HG02870 (cell line): ENCODE results near the gene ATXN8OS.
"Not testable (repeated sequence)": the region's sequence is repeated elsewhere in the genome, so short reads cannot be mapped to it uniquely, and the experiment has no call there.

Experiments used
- ATAC-seq: cut with Tn5 transposase; IDR thresholded peaks from one replicate; pipeline ENCODE4 v1.9.1; 2021; ENCODE audit warnings: mild to moderate bottlenecking, moderate library complexity; ENCODE audit not compliant: unreplicated experiment

The ATXN8OS gene

DNA sequence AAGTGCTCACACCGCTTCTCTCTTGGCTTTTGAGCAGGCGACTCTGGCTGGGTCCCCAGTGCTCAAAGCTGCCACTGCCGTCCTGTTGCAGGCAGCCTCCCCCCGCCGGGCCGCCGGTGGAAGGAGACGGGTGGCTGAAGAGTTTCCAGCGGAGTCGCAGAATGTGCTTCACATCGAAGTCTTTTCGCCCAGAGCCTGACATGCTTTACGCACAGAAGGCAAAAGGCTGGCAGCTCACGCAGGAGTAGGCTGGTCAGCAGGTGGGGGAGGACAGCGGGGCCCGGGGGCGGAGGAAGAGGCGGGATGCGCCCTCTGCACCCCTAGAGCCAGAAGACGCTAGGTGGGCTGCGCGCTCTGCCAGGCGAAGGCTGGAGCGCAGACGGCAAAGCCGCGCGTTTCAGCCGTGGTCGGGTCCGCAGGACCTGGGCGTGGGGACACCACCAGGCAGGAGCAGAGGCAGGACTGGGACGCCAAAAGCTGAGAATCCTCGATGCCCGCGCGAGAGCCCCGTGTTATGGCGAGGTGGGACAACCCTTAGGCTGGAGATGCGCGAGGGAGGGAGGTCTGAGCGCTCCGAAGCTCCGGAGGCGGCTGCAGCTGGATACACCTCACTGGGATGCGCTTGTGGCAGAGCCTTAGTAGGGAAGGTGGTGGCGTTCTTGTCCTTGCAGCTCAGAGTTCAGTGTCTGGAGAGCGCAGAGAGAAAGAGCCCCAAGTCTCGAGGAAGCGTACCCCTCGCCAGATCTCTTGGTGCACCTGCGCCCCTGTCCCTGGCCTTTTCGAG lies at the start of gene ATXN8OS:
TSS of gene ATXN8OS (plus strand) at position 329 of the 784 bp plus-strand sequence.
- ATAC-seq: no peak

DNA sequence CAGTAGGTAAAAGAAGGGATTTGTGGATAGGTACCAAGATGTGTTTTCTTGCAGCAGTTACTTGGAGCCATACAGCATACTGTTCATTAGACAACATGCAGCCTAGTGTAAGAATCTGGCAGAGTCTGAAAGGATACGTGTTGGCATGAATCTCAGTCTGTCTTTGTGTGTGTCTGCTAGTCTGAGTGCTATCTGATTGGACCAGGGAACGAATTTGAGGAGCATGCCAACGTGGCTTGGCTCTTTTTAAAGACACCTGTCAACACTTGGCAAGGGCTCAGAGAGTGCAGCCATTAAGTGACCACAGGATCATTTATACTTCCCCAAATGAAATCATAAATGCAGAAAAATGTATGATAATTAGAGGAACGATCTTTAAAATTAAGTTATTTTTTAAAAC lies 27.6 kb upstream of the ATXN8OS start:
- no peak for ATAC-seq

DNA sequence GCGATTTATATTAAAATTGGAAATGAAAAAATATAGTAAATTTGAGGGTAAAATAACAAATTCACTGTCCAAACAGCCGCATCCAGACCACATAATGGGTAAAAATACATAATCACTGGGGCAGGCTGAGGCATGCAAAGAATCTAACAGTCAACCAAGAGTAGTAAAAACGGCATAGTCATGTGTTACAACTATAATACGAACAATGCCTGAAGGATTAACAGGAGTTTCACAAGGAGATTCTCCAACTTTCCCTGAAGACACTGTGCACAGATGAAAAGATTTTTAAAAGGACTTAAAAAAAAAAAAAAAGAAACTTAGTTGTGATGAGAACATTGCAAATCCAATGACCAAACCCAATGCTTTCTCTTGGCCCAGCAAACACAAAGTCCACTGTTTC lies 20.4 kb upstream of the ATXN8OS start:
- ATAC-seq: no peak

DNA sequence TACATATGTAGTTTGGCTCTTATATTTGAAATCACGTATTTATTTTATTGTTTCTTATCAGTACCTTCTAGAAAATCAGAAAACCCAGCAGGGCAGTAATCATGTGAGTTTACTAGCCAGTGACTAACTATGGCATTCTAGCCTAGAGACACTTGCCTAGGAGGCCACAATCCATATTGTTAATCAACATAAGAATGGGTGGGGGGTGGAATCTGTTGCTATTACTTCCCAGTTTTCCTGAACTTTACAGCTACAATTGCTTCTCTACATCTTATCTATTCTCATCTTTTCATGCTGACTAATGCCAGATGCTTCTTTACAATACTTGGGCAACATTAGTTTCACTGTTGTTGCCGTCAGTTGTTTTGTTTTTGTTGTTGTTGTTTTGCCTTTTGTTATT lies 18.7 kb upstream of the ATXN8OS start:
- no peak for ATAC-seq

DNA sequence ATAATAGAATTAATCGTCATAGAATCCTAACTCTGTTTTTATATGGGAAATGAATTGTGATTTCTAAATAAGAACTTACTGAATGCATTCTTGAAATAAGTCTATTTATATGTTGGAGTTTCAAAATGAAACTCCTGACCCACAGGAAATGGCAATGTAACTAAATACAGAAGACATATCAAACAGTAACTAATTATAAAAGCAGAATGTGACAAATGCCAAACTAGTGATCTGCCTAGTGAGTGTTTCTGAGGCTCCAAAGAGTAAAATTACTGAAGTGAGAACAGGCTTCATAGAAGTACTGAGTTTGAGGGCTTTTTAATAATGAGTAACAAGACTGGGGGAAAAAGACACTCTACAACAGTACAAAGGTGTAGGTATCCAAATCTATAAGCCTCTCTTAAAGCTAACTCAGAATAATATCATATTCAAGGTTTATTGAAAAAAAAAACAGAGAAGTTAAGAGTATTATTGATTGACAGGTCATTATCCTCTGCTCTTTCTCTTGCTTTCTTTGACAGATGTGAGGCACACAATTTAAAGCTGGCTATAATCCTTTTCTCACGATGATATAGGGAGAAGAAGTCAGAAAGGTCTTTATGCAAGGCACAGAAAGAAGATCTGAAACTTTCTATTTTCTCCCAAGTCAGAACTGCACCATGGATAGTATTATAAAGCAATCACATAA lies 17.4 kb upstream of the ATXN8OS start:
- no peak for ATAC-seq

DNA sequence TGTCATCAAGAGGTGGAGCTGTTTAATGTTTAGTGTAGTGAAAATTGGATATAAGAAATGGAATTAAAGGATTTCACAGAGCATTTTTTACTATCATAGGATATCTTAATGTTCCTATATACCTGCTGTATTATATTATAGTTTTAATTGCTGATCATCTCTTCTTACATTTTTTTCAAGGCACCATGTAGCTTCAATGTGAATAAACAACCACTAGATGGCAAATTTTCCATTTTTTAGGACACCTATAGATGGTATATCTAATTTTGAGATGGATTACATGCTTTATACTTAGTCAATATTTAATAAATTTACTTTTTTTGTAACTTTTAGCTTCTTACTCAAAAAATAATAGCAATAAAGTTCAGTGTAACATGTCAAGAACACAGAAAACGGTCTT lies 9.0 kb upstream of the ATXN8OS start:
- no peak for ATAC-seq

DNA sequence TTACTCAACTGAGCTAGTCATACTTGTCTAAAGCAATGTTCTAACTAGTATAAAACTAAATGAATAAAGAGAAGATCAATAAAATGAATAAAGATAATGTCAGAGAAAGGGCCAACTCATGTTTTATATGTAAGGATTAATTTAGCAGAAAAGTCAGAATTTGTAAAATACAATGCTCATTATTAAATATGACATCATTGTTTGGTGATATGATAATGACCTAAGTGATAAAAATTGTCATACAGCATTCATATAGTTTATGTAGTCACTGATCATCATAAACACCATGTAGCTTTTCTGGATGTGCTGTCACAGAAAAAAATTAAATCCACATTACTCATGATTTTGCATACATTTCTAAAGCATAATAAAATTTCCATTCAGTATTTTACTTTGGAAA lies 3.1 kb upstream of the ATXN8OS start:
- ATAC-seq: no peak

DNA sequence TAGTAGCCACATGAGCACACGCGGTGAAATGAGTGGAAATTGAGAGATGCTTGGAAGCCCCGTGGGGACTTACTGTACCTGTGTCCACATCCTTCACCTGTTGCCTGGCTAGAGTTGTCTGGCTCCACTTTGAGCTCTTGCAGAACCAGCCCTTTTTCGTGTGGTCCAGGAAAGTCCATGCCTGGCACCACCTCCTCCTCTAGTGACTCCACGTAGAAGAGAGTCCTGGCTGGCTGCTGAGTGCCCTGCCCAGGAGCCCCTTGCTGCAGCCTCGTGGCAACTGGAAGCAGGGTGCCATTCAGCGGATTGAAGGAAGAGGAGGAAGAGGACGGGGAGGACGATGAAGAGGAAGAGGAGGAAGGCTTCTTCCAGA lies 515 bp upstream of the ATXN8OS start:
- ATAC-seq: no peak

DNA sequence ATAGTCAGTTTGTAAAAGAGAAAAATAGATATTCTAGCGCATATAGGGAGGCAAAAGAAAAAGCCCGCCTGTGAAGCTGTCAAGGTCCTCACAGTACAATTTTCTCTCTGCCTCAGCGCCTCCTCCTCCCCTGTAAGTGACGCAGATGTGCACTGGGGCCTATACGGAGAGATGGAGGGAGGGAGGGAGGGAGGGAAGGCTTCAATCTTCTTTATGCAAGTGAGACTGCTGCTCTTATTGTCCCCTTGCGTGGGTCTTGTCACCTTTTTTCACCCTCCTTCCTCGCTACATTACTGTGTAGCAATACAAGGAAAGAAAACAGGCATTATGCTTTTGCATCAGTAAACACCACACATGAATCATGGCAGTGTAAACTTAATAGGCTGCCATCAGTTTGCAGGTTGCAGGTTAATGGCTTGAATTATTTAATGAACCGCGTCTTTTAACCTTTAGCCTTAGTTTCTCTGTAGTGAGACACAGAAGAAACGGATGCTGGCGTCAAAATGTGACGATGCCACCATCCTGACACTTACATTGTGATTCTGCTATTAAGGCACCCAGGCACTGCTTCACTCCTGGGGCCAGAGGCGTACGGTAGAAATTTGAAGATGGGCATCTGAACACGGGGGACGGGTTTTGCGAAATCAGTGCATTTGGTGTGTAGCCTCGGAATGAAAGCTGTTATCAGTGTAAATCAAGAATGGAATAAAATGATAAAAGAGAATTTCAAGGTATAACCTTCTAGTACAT lies 905 bp downstream of the ATXN8OS start, which contains the start of gene KLHL1:
TSS of gene KLHL1 (minus strand) at position 97 of the 750 bp plus-strand sequence. CDS start 753 bp downstream, outside the sequence.
- ATAC-seq: no peak

DNA sequence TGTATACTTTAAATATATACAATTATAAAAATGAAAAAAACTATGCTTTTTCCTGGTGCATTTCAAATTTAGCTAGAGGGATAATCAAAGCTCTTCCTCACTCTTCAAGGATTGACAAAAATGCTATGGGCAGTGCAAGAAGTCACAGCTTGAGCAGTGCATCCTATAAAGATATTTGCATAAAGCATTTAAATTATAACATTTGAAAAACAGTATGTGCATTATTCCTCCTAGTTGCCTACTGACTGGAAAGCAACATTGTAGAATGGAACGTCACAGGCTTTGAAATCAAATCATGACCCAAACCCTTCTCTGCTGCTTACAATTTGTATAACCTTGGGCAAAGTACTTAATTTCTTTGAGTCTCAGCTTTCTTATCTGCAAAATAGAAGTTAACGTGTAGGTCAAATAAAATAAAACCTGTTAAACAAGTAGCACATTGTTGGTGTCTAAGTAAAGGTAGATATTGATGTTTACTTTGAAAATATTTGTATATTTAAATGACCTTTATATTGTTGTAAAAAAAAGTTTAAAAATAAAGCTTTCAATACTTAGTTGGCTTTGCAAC lies 9.8 kb downstream of the ATXN8OS start:
- ATAC-seq: no peak

DNA sequence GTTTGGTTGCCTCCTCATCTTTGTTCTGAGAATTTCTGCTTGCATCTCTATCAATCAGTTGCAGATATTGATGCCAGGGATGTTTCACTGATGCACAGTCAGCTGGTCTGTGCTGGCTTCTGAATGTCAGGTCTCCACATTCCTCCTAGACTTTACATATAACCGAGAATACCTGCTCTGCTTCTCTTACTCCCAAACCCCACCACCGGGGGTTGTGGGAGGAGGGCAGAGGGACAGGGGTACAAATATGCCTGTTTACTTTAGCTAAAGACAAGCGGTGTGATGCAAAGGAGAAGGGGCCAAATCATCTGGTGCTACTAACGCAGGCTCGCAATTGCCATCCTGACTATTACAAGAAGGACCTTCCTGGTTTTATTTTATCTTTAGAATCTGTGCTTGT lies 18.1 kb downstream of the ATXN8OS start:
- ATAC-seq: no peak

DNA sequence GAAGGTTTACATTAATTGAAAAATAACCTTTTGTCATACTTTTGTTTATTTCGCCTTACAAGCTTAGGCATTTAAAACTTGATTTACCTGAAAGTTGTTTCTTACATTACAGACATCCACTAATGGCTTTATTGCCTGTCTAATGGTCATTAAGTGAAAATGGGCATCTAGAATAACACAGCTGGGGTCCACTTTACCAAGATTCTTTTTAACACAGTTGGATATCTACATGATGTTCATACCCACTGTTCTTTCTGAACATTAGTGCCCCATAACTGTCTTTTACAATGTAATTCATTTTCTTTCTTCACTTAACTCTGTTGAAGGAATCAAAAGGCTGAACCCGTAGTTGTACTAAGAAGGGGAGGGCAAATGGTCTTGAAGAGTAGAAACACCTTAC lies 20.5 kb downstream of the ATXN8OS start:
- ATAC-seq: no peak

DNA sequence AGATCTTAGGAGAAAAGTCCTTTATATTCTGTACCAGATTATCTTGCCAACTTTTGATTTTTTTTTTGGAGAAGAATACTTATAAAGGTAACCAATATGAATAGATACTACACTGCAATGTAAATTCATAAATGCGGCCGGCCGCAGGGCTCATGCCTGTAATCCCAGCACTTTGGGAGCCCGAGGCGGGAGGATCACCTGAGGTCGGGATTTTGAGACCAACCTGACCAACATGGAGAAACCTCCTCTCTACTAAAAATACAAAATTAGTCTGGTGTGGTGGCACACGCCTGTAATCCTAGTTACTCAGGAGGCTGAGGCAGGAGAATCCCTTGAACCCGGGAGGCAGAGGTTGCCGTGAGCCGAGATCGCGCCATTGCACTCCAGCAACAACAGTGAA lies 35.0 kb downstream of the ATXN8OS start:
- not testable (repeated sequence) for ATAC-seq

DNA sequence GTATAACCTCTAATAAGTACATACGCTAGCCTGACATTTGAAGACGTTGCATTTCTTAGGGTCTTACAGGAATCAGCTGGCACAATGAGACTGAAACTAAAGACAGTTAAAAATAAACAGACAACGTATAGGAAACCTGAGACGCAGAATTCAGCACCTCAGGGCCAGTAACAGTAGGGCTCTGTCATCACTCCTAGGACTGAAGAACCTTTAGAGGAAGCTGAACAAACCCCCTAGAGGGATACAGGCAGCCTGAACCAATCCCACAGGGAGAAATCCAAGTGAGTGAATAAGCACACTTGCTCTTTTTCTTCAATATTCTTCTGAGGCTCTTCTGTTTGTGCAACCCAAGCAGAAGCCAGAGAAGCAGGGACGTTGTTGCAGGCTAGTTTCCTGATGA lies 54.5 kb downstream of the ATXN8OS start:
- ATAC-seq: no peak

DNA sequence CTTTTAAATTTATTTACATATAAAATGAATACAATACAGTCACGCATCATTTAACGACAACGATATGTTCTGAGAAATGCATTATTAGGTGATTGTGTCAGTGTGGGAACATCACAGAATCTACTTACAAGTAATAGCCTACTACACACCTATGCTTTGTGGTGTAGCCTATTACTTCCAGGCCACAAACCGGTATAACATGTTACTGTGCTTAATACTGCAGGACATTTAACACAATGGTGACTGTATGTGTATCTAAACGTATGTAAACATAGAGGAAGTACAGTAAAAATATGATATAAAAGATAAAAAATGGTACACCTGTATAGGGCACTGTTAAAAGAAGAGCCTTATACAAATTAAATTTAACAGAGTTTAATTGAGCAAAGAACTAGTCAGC lies 63.1 kb downstream of the ATXN8OS start:
- ATAC-seq: no peak

DNA sequence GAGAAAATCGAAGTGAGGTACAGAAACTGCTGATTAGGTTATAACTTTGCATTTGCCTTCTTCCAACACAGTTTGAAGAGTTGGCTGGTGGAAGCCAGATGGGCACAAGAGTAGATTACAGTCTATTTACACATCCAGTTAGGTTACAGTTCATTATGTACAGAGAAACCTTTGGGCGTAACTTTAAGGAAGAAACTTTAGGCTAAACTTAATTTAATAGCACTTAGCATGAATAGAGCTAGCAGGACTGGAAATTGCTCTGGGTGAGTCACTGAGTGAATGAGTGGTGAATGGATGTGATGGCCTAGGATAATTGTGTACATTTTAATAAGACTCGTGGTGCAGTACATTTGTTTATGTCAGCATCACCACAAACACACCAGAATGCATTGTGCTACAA lies 63.5 kb downstream of the ATXN8OS start:
- no peak for ATAC-seq

DNA sequence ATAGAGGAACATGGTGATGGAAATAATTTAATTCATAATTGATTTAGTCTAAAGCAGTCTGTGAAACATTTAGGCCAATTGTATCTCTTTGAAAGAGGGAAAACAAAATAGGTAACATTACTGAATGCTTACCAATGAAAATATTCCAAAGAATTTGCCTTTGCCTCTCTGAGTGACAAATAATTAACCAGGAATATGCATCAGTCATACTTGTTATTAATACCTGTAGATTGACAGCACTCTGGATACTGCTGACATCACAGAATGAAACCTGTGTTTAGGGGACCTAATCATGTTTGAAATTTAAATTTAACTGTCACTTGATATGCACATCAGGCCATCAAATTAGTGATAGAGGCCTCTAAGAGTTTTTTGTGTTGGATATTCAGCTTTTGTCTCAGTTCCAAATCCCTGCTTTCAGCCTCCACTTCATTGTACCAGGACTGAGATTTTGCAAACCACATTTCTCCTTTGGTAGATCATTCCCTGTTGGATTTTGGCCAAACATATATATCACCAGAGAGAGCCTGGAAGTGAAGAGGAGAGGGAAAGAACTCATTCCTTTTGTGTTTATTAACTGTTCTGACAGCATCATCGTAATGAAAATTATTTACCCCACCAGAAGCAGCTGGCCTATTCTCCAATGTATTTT lies 65.4 kb downstream of the ATXN8OS start:
- no peak for ATAC-seq

DNA sequence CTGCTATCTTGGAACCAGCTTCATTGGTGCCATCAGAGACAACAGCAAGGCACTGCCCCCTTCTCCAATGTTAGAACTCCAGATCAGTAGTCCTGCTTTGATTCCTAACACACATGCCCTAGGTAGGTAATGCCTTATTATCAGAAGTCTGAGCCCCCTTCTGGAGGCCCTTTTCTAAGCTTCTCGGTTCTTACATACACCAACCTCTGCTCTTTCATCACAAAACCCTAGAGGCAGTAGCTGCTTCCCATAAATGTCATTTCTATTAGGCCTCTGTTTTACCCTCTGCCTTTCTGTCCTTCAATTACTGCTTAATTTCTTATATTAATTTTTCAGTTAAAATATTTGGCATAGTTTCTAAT lies 66.0 kb downstream of the ATXN8OS start:
- ATAC-seq: no peak

DNA sequence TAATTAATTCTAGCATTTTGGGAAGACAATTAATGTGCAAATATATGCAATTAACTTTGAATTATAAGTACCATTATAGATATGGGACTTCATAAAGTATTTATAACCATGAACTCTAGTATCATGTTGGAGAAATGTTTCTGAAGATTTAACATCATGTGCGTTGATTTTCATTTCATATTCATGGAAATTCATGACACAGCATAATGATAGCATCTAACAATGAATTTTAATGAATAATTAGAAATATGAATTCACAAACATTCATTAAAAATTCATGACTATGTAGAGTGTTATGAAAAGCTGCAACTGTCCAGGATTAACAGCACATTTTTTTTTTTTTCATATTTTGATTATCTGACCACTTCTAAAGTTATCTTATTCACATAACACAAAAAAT lies 70.7 kb downstream of the ATXN8OS start:
- no peak for ATAC-seq
